ENCODE results near the gene INTS15.
"Not testable (repeated sequence)": the region's sequence is repeated elsewhere in the genome, so short reads cannot be mapped to it uniquely, and the experiment has no call there.

The INTS15 gene

GRCh38 chr7:6589829-6590644 is at the start of gene INTS15:
Gene INTS15 (plus strand): TSS chr7:6590021. CDS start chr7:6590284, 263 bp downstream.
- DNase-seq = peak; percentile 86

- no peak for DNase-seq
Observed at GRCh38 chr7:6542368-6542767, 47.5 kb upstream of the INTS15 start.

- DNase-seq = peak; percentile 32
Observed at GRCh38 chr7:6545398-6546126, 44.3 kb upstream of the INTS15 start.

GRCh38 chr7:6546498-6547251 is 43.1 kb upstream of the INTS15 start:
- DNase-seq = no peak

GRCh38 chr7:6547400-6547799 is 42.4 kb upstream of the INTS15 start:
- no peak for DNase-seq

GRCh38 chr7:6551016-6551511 is 38.8 kb upstream of the INTS15 start, which contains the start of gene GRID2IP:
Gene GRID2IP (minus strand): TSS chr7:6551461. CDS start chr7:6551436, 25 bp downstream.
- DNase-seq = no peak

GRCh38 chr7:6553448-6554044 is 36.3 kb upstream of the INTS15 start:
- DNase-seq = no peak

- peak; percentile 32 for DNase-seq
Observed at GRCh38 chr7:6554848-6555247, 35.0 kb upstream of the INTS15 start.

- DNase-seq = no peak
Observed at GRCh38 chr7:6556196-6556595, 33.6 kb upstream of the INTS15 start.

GRCh38 chr7:6558837-6559236 is 31.0 kb upstream of the INTS15 start:
- peak; percentile 44 for DNase-seq

GRCh38 chr7:6559896-6560295 is 29.9 kb upstream of the INTS15 start:
- DNase-seq = no peak

- no peak for DNase-seq
Observed at GRCh38 chr7:6562106-6562505, 27.7 kb upstream of the INTS15 start.

- DNase-seq = no peak
Observed at GRCh38 chr7:6563936-6564770, 25.7 kb upstream of the INTS15 start.

GRCh38 chr7:6565655-6566054 is 24.2 kb upstream of the INTS15 start:
- no peak for DNase-seq

GRCh38 chr7:6567886-6568285 is 21.9 kb upstream of the INTS15 start:
- no peak for DNase-seq

GRCh38 chr7:6571160-6571779 is 18.6 kb upstream of the INTS15 start:
- no peak for DNase-seq

- no peak for DNase-seq
Observed at GRCh38 chr7:6575281-6576023, 14.4 kb upstream of the INTS15 start.

- DNase-seq = no peak
Observed at GRCh38 chr7:6576024-6576866, 13.6 kb upstream of the INTS15 start.

- DNase-seq = not testable (repeated sequence)
Observed at GRCh38 chr7:6576867-6577368, 12.9 kb upstream of the INTS15 start.

Data from CD4-positive, alpha-beta T cell treated with Interleukin-17A for 4 hours (primary cell).